ENCODE results near the gene ANO5. TPM values are rescaled to one million over a fixed set of nuclear protein-coding genes. Genes with fewer than 3 reads are reported as not detected.
"Not testable (repeated sequence)": the region's sequence is repeated elsewhere in the genome, so short reads cannot be mapped to it uniquely, and the experiment has no call there.

Gene ANO5
- total RNA-seq, 1 experiment from 2014 or later, result 3.7 TPM

GRCh38 chr11:22276535-22276934, 83.7 kb downstream of the ANO5 start:
- Histone ChIP-seq H3K4me3 (ENCODE audit: low read depth, low read length, poor library complexity, severe bottlenecking) (no peak overlapping the region), H3K4me1 (ENCODE audit: insufficient read depth, low read length, poor library complexity, severe bottlenecking) (no peaks in the 10 kb centered on the region), H3K36me3 (ENCODE audit: insufficient read depth, low read length, poor library complexity, severe bottlenecking) (peaks cover 2% of the 10 kb centered on the region), H3K27me3 (replicated peaks; ENCODE audit: insufficient read depth, low read depth, low read length, poor library complexity) (no peaks in the 10 kb centered on the region), H3K27ac (ENCODE audit: low read depth, low read length, poor library complexity, severe bottlenecking) (no peak overlapping the region), H3K9me3 (ENCODE audit: low read depth, low read length, poor library complexity, severe bottlenecking) (no peaks in the 10 kb centered on the region)
- TF ChIP-seq EZH2 (IDR thresholded peaks at IDR 0.05; ENCODE audit: borderline replicate concordance, low read depth, low read length, poor library complexity, severe bottlenecking) (no peak), CTCF (conservative IDR thresholded peaks at IDR 0.05; ENCODE audit: low read depth, low read length) (no peak)
- intact Hi-C loops (cut with micrococcal nuclease; ENCODE audit: unreplicated experiment), result no loop called here
- POLR2A ChIA-PET (ENCODE audit: low non-redundant PET), result no interaction called here
- no peak for DNase-seq (ENCODE audit: low spot score)
- BruUV-seq (replicated peaks), result no TSS peak
- CTCF ChIA-PET, result no interaction called here

GRCh38 chr11:22284991-22285390, 92.1 kb downstream of the ANO5 start:
- POLR2A ChIA-PET (ENCODE audit: low non-redundant PET); BruUV-seq (replicated peaks): not testable (repeated sequence)

GRCh38 chr11:22302368-22302767, 109.5 kb downstream of the ANO5 start:
- TF ChIP-seq CTCF (conservative IDR thresholded peaks at IDR 0.05; ENCODE audit: low read depth, low read length) (no peak), EZH2 (IDR thresholded peaks at IDR 0.05; ENCODE audit: borderline replicate concordance, low read depth, low read length, poor library complexity, severe bottlenecking) (no peak)
- intact Hi-C loops (cut with micrococcal nuclease; ENCODE audit: unreplicated experiment), result loop anchor here (5.0 kb wide), 1 partner anchor 55 kb away; no protein-coding TSS in a partner anchor
- ChIA-PET POLR2A (ENCODE audit: low non-redundant PET) (no interaction called here), CTCF (interaction anchor here (0.6 kb wide), 1 partner anchor 58 kb away, joined by 3 read pairs; no protein-coding TSS in a partner anchor)
- BruUV-seq (replicated peaks), result no TSS peak
- Histone ChIP-seq H3K27ac (ENCODE audit: low read depth, low read length, poor library complexity, severe bottlenecking) (no peak overlapping the region), H3K4me1 (ENCODE audit: insufficient read depth, low read length, poor library complexity, severe bottlenecking) (no peaks in the 10 kb centered on the region), H3K36me3 (ENCODE audit: insufficient read depth, low read length, poor library complexity, severe bottlenecking) (no peaks in the 10 kb centered on the region), H3K27me3 (replicated peaks; ENCODE audit: insufficient read depth, low read depth, low read length, poor library complexity) (no peaks in the 10 kb centered on the region), H3K4me3 (ENCODE audit: low read depth, low read length, poor library complexity, severe bottlenecking) (no peak overlapping the region), H3K9me3 (ENCODE audit: low read depth, low read length, poor library complexity, severe bottlenecking) (no peaks in the 10 kb centered on the region)
- DNase-seq (ENCODE audit: low spot score), result no peak

More at GRCh38 chr11:22284991-22285390, 92.1 kb downstream of the ANO5 start:
- H3K9me3 ChIP-seq (ENCODE audit: low read depth, low read length, poor library complexity, severe bottlenecking); intact Hi-C loops (cut with micrococcal nuclease; ENCODE audit: unreplicated experiment); DNase-seq (ENCODE audit: low spot score); CTCF ChIA-PET; H3K4me3 ChIP-seq (ENCODE audit: low read depth, low read length, poor library complexity, severe bottlenecking); H3K27ac ChIP-seq (ENCODE audit: low read depth, low read length, poor library complexity, severe bottlenecking); H3K27me3 ChIP-seq (replicated peaks; ENCODE audit: insufficient read depth, low read depth, low read length, poor library complexity); H3K4me1 ChIP-seq (ENCODE audit: insufficient read depth, low read length, poor library complexity, severe bottlenecking); H3K36me3 ChIP-seq (ENCODE audit: insufficient read depth, low read length, poor library complexity, severe bottlenecking): not testable (repeated sequence)

GRCh38 chr11:22304337-22304961, 111.6 kb downstream of the ANO5 start:
- intact Hi-C loops (cut with micrococcal nuclease; ENCODE audit: unreplicated experiment), result loop anchor here (2.0 to 5.0 kb wide), 2 partner anchors 57 to 134 kb away; no protein-coding TSS in a partner anchor
- Histone ChIP-seq H3K27ac (ENCODE audit: low read depth, low read length, poor library complexity, severe bottlenecking) (no peak overlapping the region), H3K27me3 (replicated peaks; ENCODE audit: insufficient read depth, low read depth, low read length, poor library complexity) (no peaks in the 10 kb centered on the region), H3K4me3 (ENCODE audit: low read depth, low read length, poor library complexity, severe bottlenecking) (no peak overlapping the region), H3K36me3 (ENCODE audit: insufficient read depth, low read length, poor library complexity, severe bottlenecking) (no peaks in the 10 kb centered on the region), H3K9me3 (ENCODE audit: low read depth, low read length, poor library complexity, severe bottlenecking) (no peaks in the 10 kb centered on the region), H3K4me1 (ENCODE audit: insufficient read depth, low read length, poor library complexity, severe bottlenecking) (no peaks in the 10 kb centered on the region)
- TF ChIP-seq EZH2 (IDR thresholded peaks at IDR 0.05; ENCODE audit: borderline replicate concordance, low read depth, low read length, poor library complexity, severe bottlenecking) (no peak), CTCF (conservative IDR thresholded peaks at IDR 0.05; ENCODE audit: low read depth, low read length) (peak; percentile 67)
- ChIA-PET CTCF (no interaction called here), POLR2A (ENCODE audit: low non-redundant PET) (no interaction called here)
- DNase-seq (ENCODE audit: low spot score), result peak; percentile 52
- no TSS peak for BruUV-seq (replicated peaks)

Measured in A673 (cell line).